H1 (cell line): ENCODE results near the gene RUFY4.

Source experiments
- CHD1 ChIP-seq: IDR thresholded peaks from 2 replicates; pipeline ENCODE4 v1.6.1; 2012; ENCODE audit warnings: low read depth, low read length, improper control_type of control experiment
- CHD2 ChIP-seq: IDR thresholded peaks from 2 replicates; pipeline ENCODE4 v1.6.1; 2012; ENCODE audit warnings: low read length, improper control_type of control experiment
- POLR2A ChIP-seq, 2 experiments: IDR thresholded peaks; 1 replicate in 1 of 2; 2 replicates in 1 of 2; pipeline ENCODE4 v1.6.1; 2011; ENCODE audit warnings: low read depth in 2 of 2, low read length in 2 of 2, mild to moderate bottlenecking in 2 of 2; ENCODE audit errors: control extremely low read depth in 1 of 2
- POU5F1 ChIP-seq: IDR thresholded peaks from 2 replicates; pipeline ENCODE4 v1.6.1; 2011; ENCODE audit warnings: low read depth, mild to moderate bottlenecking, low read length, moderate library complexity
- SAP30 ChIP-seq: fragments of 300-600 bp; sonication (generic); IDR thresholded peaks from 2 replicates; pipeline ENCODE4 v1.7.1; 2012; ENCODE audit warnings: low read length, moderate library complexity, mild to moderate bottlenecking, inconsistent platforms; ENCODE audit not compliant: insufficient read depth, insufficient replicate concordance
- TCF12 ChIP-seq: IDR thresholded peaks from 2 replicates; pipeline ENCODE4 v1.6.1; 2011; ENCODE audit warnings: low read depth, mild to moderate bottlenecking, low read length
- TF ChIP-seq, protein P1 (sequence below), 3 experiments: IDR thresholded peaks; 1 replicate in 2 of 3; 2 replicates in 1 of 3; pipeline versions ENCODE4 v1.5.1 to v1.6.1; 2011; ENCODE audit warnings: low read length in 3 of 3, mild to moderate bottlenecking in 3 of 3, inconsistent platforms in 2 of 3, low read depth in 1 of 3, moderate library complexity in 1 of 3; ENCODE audit not compliant: insufficient read depth in 1 of 3; ENCODE audit errors: control extremely low read depth in 1 of 3

DNA sequence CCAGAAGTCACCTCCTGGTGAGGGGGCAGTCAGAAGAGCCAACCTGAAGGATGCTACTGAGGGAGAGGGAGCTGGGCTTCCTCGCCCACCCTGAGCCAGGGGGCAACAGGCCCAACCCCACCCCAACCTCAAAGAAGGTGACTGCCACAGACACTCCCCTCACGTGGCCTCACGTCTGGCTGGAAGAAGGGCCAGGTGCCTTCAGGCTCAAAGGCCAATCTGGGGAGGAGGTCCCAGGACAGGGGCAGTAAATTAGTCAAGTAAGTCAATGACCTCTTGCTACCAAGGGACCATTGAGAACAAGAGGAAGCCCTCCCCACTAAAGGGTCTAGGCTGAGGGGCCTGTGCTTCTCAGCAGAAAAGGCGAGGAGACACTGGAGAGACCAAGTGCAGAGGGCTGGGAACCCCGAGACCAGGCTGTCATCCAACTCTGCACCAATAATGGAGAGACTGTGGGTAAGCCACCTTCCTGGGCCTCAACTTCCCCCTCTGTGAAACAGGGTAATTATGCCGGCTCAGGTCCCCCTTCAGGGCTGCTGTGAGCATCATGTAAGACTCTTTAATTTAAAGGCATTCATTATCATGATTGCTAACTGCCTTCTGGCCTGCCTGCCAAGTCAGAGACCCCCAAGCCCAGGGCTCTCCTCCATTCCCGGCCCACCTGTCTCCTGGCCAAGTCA is 46.1 kb upstream of the RUFY4 start:
- TF ChIP-seq POU5F1 (no peak), POLR2A (IDR thresholded peaks at IDR 0.05; ENCODE audit: control extremely low read depth in 1 of 2, low read depth in 2 of 2, low read length in 2 of 2) (no peak), TCF12 (no peak), SAP30 (no peak), CHD2 (no peak), CHD1 (no peak)
- TF ChIP-seq, protein P1, sequence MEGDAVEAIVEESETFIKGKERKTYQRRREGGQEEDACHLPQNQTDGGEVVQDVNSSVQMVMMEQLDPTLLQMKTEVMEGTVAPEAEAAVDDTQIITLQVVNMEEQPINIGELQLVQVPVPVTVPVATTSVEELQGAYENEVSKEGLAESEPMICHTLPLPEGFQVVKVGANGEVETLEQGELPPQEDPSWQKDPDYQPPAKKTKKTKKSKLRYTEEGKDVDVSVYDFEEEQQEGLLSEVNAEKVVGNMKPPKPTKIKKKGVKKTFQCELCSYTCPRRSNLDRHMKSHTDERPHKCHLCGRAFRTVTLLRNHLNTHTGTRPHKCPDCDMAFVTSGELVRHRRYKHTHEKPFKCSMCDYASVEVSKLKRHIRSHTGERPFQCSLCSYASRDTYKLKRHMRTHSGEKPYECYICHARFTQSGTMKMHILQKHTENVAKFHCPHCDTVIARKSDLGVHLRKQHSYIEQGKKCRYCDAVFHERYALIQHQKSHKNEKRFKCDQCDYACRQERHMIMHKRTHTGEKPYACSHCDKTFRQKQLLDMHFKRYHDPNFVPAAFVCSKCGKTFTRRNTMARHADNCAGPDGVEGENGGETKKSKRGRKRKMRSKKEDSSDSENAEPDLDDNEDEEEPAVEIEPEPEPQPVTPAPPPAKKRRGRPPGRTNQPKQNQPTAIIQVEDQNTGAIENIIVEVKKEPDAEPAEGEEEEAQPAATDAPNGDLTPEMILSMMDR (IDR thresholded peaks at IDR 0.05; ENCODE audit: control extremely low read depth in 1 of 3, insufficient read depth in 1 of 3, low read depth in 1 of 3, low read length in 3 of 3), result no peak
